ENCODE measurements around the gene L3MBTL2. TPM values are rescaled to one million over a fixed set of nuclear protein-coding genes. Genes with fewer than 3 reads are reported as not detected.

Gene L3MBTL2
- total RNA-seq, 1 experiment from 2014 or later: 24.7 TPM

DNA sequence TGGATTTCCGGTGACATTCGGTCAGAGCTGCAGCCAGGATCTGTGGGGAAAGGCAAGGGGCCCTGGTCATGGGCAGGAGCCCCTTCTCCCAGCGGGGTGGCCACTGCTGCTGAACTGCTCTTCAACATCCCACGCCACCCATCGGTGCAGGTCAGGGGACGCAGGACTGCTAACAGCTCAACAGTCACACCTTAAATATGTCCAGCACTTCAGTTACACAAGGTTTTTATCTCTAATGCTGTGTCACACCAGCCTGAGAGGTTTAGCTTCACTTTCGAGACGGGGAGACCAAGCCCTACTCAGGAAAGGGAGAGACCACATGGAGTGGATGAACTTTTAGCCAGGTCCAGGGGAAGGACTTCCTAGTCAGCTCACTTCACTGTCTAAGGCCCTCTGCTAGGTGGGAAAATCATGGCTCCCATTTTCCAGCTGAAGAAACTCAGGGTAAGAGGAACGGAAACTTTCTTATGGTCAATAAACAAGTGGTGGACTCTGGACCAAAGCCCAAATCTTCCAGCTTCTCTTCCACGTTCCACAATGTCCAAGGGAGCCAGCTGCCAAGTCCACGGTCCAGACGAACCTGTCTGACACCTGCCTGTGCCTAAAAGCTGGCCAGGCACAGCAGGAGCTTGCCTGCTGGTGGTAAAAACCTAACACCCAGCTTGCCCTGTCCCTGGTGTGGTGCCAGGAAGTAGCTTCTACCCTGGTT is 56.6 kb downstream of the L3MBTL2 start:
- intact Hi-C loops (cut with micrococcal nuclease): no loop called here
- TF ChIP-seq EZH2phosphoT487 (IDR thresholded peaks at IDR 0.05; ENCODE audit: borderline replicate concordance) (no peak), RAD21 (IDR thresholded peaks at IDR 0.05; ENCODE audit: low read depth) (no peak), YY1 (IDR thresholded peaks at IDR 0.05; ENCODE audit: extremely low read depth, insufficient replicate concordance, low read depth, low read length) (no peak), EGR1 (IDR thresholded peaks at IDR 0.05; ENCODE audit: low read depth) (no peak), ZFX (IDR thresholded peaks at IDR 0.05) (no peak)
- TF ChIP-seq, protein P1, sequence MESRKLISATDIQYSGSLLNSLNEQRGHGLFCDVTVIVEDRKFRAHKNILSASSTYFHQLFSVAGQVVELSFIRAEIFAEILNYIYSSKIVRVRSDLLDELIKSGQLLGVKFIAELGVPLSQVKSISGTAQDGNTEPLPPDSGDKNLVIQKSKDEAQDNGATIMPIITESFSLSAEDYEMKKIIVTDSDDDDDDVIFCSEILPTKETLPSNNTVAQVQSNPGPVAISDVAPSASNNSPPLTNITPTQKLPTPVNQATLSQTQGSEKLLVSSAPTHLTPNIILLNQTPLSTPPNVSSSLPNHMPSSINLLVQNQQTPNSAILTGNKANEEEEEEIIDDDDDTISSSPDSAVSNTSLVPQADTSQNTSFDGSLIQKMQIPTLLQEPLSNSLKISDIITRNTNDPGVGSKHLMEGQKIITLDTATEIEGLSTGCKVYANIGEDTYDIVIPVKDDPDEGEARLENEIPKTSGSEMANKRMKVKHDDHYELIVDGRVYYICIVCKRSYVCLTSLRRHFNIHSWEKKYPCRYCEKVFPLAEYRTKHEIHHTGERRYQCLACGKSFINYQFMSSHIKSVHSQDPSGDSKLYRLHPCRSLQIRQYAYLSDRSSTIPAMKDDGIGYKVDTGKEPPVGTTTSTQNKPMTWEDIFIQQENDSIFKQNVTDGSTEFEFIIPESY (IDR thresholded peaks at IDR 0.05; ENCODE audit: extremely low read depth, insufficient replicate concordance, low read length): no peak
- TF ChIP-seq, protein P2, sequence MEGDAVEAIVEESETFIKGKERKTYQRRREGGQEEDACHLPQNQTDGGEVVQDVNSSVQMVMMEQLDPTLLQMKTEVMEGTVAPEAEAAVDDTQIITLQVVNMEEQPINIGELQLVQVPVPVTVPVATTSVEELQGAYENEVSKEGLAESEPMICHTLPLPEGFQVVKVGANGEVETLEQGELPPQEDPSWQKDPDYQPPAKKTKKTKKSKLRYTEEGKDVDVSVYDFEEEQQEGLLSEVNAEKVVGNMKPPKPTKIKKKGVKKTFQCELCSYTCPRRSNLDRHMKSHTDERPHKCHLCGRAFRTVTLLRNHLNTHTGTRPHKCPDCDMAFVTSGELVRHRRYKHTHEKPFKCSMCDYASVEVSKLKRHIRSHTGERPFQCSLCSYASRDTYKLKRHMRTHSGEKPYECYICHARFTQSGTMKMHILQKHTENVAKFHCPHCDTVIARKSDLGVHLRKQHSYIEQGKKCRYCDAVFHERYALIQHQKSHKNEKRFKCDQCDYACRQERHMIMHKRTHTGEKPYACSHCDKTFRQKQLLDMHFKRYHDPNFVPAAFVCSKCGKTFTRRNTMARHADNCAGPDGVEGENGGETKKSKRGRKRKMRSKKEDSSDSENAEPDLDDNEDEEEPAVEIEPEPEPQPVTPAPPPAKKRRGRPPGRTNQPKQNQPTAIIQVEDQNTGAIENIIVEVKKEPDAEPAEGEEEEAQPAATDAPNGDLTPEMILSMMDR (IDR thresholded peaks at IDR 0.05 in 2 of 3, conservative IDR thresholded peaks at IDR 0.05 in 1 of 3; ENCODE audit: borderline replicate concordance in 1 of 3, insufficient read depth in 1 of 3, low read depth in 2 of 3, low read length in 2 of 3): no peak
- H3K4me2 ChIP-seq (ENCODE audit: low read length): no peak overlapping the region
- H3K9me2 ChIP-seq (ENCODE audit: insufficient read depth): no peaks in the 10 kb centered on the region
- DNase-seq (ENCODE audit: low read depth, low spot score): no peak
- no peaks in the 10 kb centered on the region for H3K9me3 ChIP-seq (ENCODE audit: control insufficient read depth in 1 of 2, insufficient read depth in 1 of 2, low read depth in 1 of 2, low read length in 2 of 2)
- H3K36me3 ChIP-seq (ENCODE audit: control insufficient read depth in 1 of 2, insufficient read depth in 2 of 2, low read length in 2 of 2): peaks cover 66 to 82% of the 10 kb centered on the region in 2 experiments
- no peak for ATAC-seq
- H3K79me2 ChIP-seq (ENCODE audit: insufficient read depth, low read length): peaks cover 62% of the 10 kb centered on the region; the same call in 1 of the 2 replicates
- no peak overlapping the region for H3K27ac ChIP-seq (ENCODE audit: low read depth, low read length)
- no peak overlapping the region for H3K4me3 ChIP-seq (replicated peaks in 1 of 2; ENCODE audit: low read depth in 1 of 2, low read length in 2 of 2)
- no TSS peak for BruUV-seq (replicated peaks)
- ChIA-PET CTCF (interaction anchor here (1.4 kb wide), 1 partner anchor 339 kb away, joined by 3 read pairs; no protein-coding TSS in a partner anchor), POLR2A (interaction anchor here (0.8 kb wide), 1 partner anchor 9 kb away, joined by 3 read pairs; no protein-coding TSS in a partner anchor), RAD21 (ENCODE audit: low non-redundant PET in 1 of 2, low total read pairs in 2 of 2, uncharacterized antibody in 2 of 2, unreplicated experiment in 2 of 2) (no interaction called here)
- H3K4me1 ChIP-seq (ENCODE audit: control insufficient read depth in 1 of 2, insufficient read depth in 2 of 2, low read length in 2 of 2): no peaks in the 10 kb centered on the region
- H3K9ac ChIP-seq (ENCODE audit: low read length): no peak overlapping the region
- H4K20me1 ChIP-seq (ENCODE audit: insufficient read depth): no peaks in the 10 kb centered on the region
- no peak overlapping the region for H2AFZ ChIP-seq (ENCODE audit: low read depth, low read length, poor library complexity, severe bottlenecking)
- H3K27me3 ChIP-seq (ENCODE audit: insufficient read depth, low read length): no peaks in the 10 kb centered on the region

Data from HCT116 (cell line).